GM11168 (cell line): ENCODE results near the gene ZDHHC5.
"Not testable (repeated sequence)": the region's sequence is repeated elsewhere in the genome, so short reads cannot be mapped to it uniquely, and the experiment has no call there.

Experiments used
- in situ Hi-C: fragments of 300-500 bp; cut with MboI; formaldehyde crosslinking; loops from one replicate; pipeline ENCODE4 v1.12.0; 2022; ENCODE audit warnings: low sequenced_read_pairs; ENCODE audit not compliant: unreplicated experiment

Gene ZDHHC5

GRCh38 chr11:57643802-57644201 is 24.1 kb upstream of the ZDHHC5 start:
- in situ Hi-C loops, result no loop called here

GRCh38 chr11:57644748-57645688 is 22.9 kb upstream of the ZDHHC5 start:
- in situ Hi-C loops, result no loop called here

- in situ Hi-C loops, result no loop called here
These were observed 22.2 kb upstream of the ZDHHC5 start for GRCh38 chr11:57645689-57646085.

GRCh38 chr11:57646194-57646798 is 21.6 kb upstream of the ZDHHC5 start:
- in situ Hi-C loops, result no loop called here

- in situ Hi-C loops, result no loop called here
These were observed 21.1 kb upstream of the ZDHHC5 start for GRCh38 chr11:57646799-57647303.

GRCh38 chr11:57647372-57647771 is 20.5 kb upstream of the ZDHHC5 start:
- in situ Hi-C loops, result no loop called here

- in situ Hi-C loops, result no loop called here
These were observed 19.7 kb upstream of the ZDHHC5 start for GRCh38 chr11:57647960-57648800.

- in situ Hi-C loops, result no loop called here
These were observed 18.8 kb upstream of the ZDHHC5 start for GRCh38 chr11:57648801-57649735.

- in situ Hi-C loops, result no loop called here
These were observed 17.8 kb upstream of the ZDHHC5 start, which contains the start of gene YPEL4 for GRCh38 chr11:57649826-57650738. TSS of gene YPEL4 (minus strand) at chr11:57649912. CDS start at chr11:57647107, 2,805 bp downstream.

GRCh38 chr11:57650739-57651090 is 17.2 kb upstream of the ZDHHC5 start:
- in situ Hi-C loops, result no loop called here

GRCh38 chr11:57651408-57651807 is 16.5 kb upstream of the ZDHHC5 start:
- in situ Hi-C loops, result no loop called here

- in situ Hi-C loops, result not testable (repeated sequence)
These were observed 15.7 kb upstream of the ZDHHC5 start for GRCh38 chr11:57652230-57652629.

GRCh38 chr11:57652662-57653061 is 15.3 kb upstream of the ZDHHC5 start:
- in situ Hi-C loops, result no loop called here

GRCh38 chr11:57653163-57653562 is 14.8 kb upstream of the ZDHHC5 start:
- in situ Hi-C loops, result no loop called here

GRCh38 chr11:57656885-57657193 is 11.1 kb upstream of the ZDHHC5 start:
- in situ Hi-C loops, result no loop called here

- in situ Hi-C loops, result no loop called here
These were observed 10.5 kb upstream of the ZDHHC5 start, which contains the start of gene CLP1 for GRCh38 chr11:57657194-57658022. TSS of gene CLP1 (plus strand) at chr11:57657762. CDS start at chr11:57659477, 1,715 bp downstream.

- in situ Hi-C loops, result no loop called here
These were observed 9.9 kb upstream of the ZDHHC5 start for GRCh38 chr11:57658023-57658361.

GRCh38 chr11:57659669-57660068 is 8.2 kb upstream of the ZDHHC5 start:
- in situ Hi-C loops, result no loop called here
